ENCODE results near the gene NOXA1.

The NOXA1 gene

GRCh38 chr9:137435381-137435891 lies 12.2 kb downstream of the NOXA1 start:
- no peak for TF ChIP-seq CTCF (IDR thresholded peaks at IDR 0.05; ENCODE audit: insufficient read depth, low read depth, low read length, missing control alignments)
- DNase-seq (ENCODE audit: low read depth): no peak
- H3K4me3 ChIP-seq (ENCODE audit: low read depth, low read length): no peak overlapping the region

GRCh38 chr9:137435980-137436760 lies 13.0 kb downstream of the NOXA1 start:
- DNase-seq (ENCODE audit: low read depth): no peak
- H3K4me3 ChIP-seq (ENCODE audit: low read depth, low read length): no peak overlapping the region
- no peak for TF ChIP-seq CTCF (IDR thresholded peaks at IDR 0.05; ENCODE audit: insufficient read depth, low read depth, low read length, missing control alignments)

GRCh38 chr9:137436761-137437600 lies 13.8 kb downstream of the NOXA1 start:
- no peak for TF ChIP-seq CTCF (IDR thresholded peaks at IDR 0.05; ENCODE audit: insufficient read depth, low read depth, low read length, missing control alignments)
- DNase-seq (ENCODE audit: low read depth): no peak
- no peak overlapping the region for H3K4me3 ChIP-seq (ENCODE audit: low read depth, low read length)

GRCh38 chr9:137437691-137438590 lies 14.7 kb downstream of the NOXA1 start:
- TF ChIP-seq CTCF (IDR thresholded peaks at IDR 0.05; ENCODE audit: insufficient read depth, low read depth, low read length, missing control alignments): no peak
- no peak for DNase-seq (ENCODE audit: low read depth)

GRCh38 chr9:137438591-137439157 lies 15.5 kb downstream of the NOXA1 start:
- no peak for DNase-seq (ENCODE audit: low read depth)
- no peak overlapping the region for H3K4me3 ChIP-seq (ENCODE audit: low read depth, low read length)
- no peak for TF ChIP-seq CTCF (IDR thresholded peaks at IDR 0.05; ENCODE audit: insufficient read depth, low read depth, low read length, missing control alignments)

More at GRCh38 chr9:137437691-137438590, 14.7 kb downstream of the NOXA1 start:
- H3K4me3 ChIP-seq (ENCODE audit: low read depth, low read length): no peak overlapping the region

- TF ChIP-seq CTCF (IDR thresholded peaks at IDR 0.05; ENCODE audit: insufficient read depth, low read depth, low read length, missing control alignments): no peak
- H3K4me3 ChIP-seq (ENCODE audit: low read depth, low read length): no peak overlapping the region
- no peak for DNase-seq (ENCODE audit: low read depth)
These were observed 16.0 kb downstream of the NOXA1 start for GRCh38 chr9:137439158-137439714.
